A549 (cell line): Measurements from ENCODE around the gene ACVR1B.

Source experiments
- EP300 ChIP-seq, 2 experiments: fragments of >200 bp; sonication (Bioruptor Twin); formaldehyde crosslinking; IDR thresholded peaks; 2 replicates in 1 of 2; 3 replicates in 1 of 2; pipeline ENCODE4 v1.6.1; 2016 to 2017
- NR3C1 ChIP-seq: fragments of >200 bp; sonication (Bioruptor Twin); formaldehyde crosslinking; IDR thresholded peaks from 3 replicates; pipeline ENCODE4 v1.6.1; 2017
- RAD21 ChIP-seq, 2 experiments: fragments of >200 bp in 1 of 2; sonication (Bioruptor Twin) in 1 of 2; formaldehyde crosslinking in 1 of 2; IDR thresholded peaks in 1 of 2; conservative IDR thresholded peaks in 1 of 2; 2 replicates in 1 of 2; 3 replicates in 1 of 2; pipeline ENCODE4 v1.6.1; 2012 to 2018; ENCODE audit warnings: inconsistent platforms in 1 of 2
- SMC3 ChIP-seq: fragments of >200 bp; sonication (Bioruptor Twin); formaldehyde crosslinking; IDR thresholded peaks from 3 replicates; pipeline ENCODE4 v1.6.1; 2018; ENCODE audit warnings: inconsistent platforms

- TF ChIP-seq SMC3: no peak
- TF ChIP-seq RAD21 (conservative IDR thresholded peaks at IDR 0.05 in 1 of 2, IDR thresholded peaks at IDR 0.05 in 1 of 2): no peak
- no peak for TF ChIP-seq EP300 (IDR thresholded peaks at IDR 0.05)
- no peak for TF ChIP-seq NR3C1
Measured at GRCh38 chr12:51973560-51973959, 22.1 kb downstream of the ACVR1B start.
